Neural crest cell (in vitro differentiated cells): ENCODE data around the gene ZNF280A. TPM values are rescaled to one million over a fixed set of nuclear protein-coding genes. Genes with fewer than 3 reads are reported as not detected.

Experiments used
- DNase-seq: peaks from one replicate; pipeline ENCODE4 v3.0.0; 2021; ENCODE audit warnings: low read depth, mixed read lengths, low spot score
- H3K27ac Mint-ChIP-seq: one replicate; pipeline ENCODE4 v1.8.0; 2021; ENCODE audit warnings: mild to moderate bottlenecking, mixed read lengths; ENCODE audit not compliant: unreplicated experiment
- H3K27me3 Mint-ChIP-seq: 2 replicates; pipeline ENCODE4 v1.8.0; 2021; ENCODE audit warnings: low read depth, mild to moderate bottlenecking, mixed read lengths
- H3K36me3 Mint-ChIP-seq: 2 replicates; pipeline ENCODE4 v1.8.0; 2021; ENCODE audit warnings: low read depth, mild to moderate bottlenecking, mixed read lengths
- H3K4me1 Mint-ChIP-seq: 2 replicates; pipeline ENCODE4 v1.8.0; 2021; ENCODE audit warnings: mixed read lengths
- H3K4me3 Mint-ChIP-seq: one replicate; pipeline ENCODE4 v1.8.0; 2021; ENCODE audit warnings: mild to moderate bottlenecking, mixed read lengths
- H3K9me3 Mint-ChIP-seq: 2 replicates; pipeline ENCODE4 v1.8.0; 2021; ENCODE audit warnings: mixed read lengths
- total RNA-seq: library from RNA; stranded (reverse); gene quantifications from 2 replicates; pipeline ENCODE4 v1.2.1, GENCODE V29; 2021
- TF ChIP-seq, protein P1 (sequence below): fragments of 200-600 bp; sonication (generic); conservative IDR thresholded peaks from 2 replicates; pipeline ENCODE4 v1.5.0; 2021; ENCODE audit warnings: antibody characterized with exemption, mild to moderate bottlenecking

ZNF280A gene
- total RNA-seq, 1 donor from 2014 or later = not detected

DNA sequence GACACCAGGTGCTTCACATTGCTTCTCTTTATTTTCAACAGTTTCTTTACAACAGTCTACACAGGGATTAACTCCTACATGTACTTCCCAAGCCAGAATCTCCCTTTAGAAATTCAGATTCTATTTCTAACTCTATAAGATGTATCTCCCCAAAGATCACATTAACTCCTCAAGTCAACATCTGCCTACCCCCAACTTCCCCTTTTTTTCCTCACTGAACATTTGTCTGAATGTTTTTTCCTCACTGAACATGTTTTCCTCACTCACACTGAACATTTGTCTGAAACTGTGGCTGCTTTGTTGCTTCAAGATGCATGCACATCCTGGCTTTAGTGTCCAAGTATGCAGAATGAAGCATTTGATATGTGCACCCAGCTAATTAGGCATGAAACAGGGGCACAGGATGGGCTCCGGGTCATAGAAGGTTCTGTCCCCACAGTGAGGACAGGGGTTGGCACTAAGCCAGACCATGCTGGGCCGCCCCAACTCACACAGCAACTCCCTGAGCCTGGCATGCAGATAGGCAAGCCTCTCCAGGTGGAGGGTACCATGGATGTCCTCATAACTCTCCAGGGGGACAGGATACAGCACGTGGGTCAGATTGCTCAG is 27.7 kb upstream of the ZNF280A start:
- H3K4me1 Mint-ChIP-seq = peaks cover 7% of the 10 kb centered on the region
- no peak overlapping the region for H3K27ac Mint-ChIP-seq
- H3K9me3 Mint-ChIP-seq = no peaks in the 10 kb centered on the region
- H3K4me3 Mint-ChIP-seq = no peak overlapping the region
- H3K27me3 Mint-ChIP-seq = peaks cover 48% of the 10 kb centered on the region
- DNase-seq = no peak
- no peaks in the 10 kb centered on the region for H3K36me3 Mint-ChIP-seq
- TF ChIP-seq, protein P1, sequence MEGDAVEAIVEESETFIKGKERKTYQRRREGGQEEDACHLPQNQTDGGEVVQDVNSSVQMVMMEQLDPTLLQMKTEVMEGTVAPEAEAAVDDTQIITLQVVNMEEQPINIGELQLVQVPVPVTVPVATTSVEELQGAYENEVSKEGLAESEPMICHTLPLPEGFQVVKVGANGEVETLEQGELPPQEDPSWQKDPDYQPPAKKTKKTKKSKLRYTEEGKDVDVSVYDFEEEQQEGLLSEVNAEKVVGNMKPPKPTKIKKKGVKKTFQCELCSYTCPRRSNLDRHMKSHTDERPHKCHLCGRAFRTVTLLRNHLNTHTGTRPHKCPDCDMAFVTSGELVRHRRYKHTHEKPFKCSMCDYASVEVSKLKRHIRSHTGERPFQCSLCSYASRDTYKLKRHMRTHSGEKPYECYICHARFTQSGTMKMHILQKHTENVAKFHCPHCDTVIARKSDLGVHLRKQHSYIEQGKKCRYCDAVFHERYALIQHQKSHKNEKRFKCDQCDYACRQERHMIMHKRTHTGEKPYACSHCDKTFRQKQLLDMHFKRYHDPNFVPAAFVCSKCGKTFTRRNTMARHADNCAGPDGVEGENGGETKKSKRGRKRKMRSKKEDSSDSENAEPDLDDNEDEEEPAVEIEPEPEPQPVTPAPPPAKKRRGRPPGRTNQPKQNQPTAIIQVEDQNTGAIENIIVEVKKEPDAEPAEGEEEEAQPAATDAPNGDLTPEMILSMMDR = no peak

DNA sequence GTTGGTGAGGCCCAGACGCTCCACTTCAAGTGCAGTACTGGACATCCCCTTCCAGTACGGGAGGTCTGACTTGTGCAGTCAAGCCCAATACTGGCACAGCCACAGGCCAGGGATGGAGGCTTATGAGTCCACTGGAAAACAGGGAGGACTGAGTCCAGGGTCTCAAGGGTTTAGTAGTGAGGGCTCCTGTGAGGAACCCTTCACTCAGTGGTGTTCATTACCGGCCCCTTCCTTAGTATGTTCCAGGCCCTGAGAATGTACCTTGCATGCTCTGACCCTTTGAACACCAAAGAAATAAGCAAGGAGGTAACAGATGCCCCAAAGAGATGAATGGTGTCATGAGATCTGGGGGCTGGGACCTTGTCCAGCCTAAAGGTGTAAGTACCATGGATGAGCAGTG is 27.2 kb upstream of the ZNF280A start:
- Mint-ChIP-seq H3K4me1 (peaks cover 4% of the 10 kb centered on the region), H3K27ac (no peak overlapping the region), H3K27me3 (peaks cover 49% of the 10 kb centered on the region), H3K4me3 (no peak overlapping the region), H3K9me3 (no peaks in the 10 kb centered on the region), H3K36me3 (no peaks in the 10 kb centered on the region)
- TF ChIP-seq, protein P1 = no peak
- no peak for DNase-seq

DNA sequence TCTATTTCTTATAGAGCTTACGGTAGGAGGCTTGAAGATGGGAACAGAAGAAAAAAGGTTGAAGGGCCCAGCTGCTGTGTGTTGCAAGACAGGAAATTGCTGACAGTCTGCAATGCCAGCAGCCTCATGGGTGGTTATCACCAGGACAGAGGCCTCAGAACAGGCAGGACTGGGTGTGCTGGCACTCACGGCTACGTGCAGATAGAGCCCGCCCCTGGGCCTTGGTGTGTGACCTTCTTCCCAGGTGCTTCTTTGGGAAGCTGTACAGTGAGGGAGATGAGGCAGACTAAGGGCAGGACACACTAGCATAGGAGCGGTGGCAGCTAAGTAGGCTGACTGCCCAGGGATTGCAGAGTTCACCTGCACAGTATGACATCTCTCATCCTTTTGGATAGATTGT is 26.4 kb upstream of the ZNF280A start:
- Mint-ChIP-seq H3K4me3 (no peak overlapping the region), H3K9me3 (no peaks in the 10 kb centered on the region), H3K27ac (no peak overlapping the region), H3K27me3 (peaks cover 52% of the 10 kb centered on the region), H3K4me1 (peaks cover 3% of the 10 kb centered on the region), H3K36me3 (no peaks in the 10 kb centered on the region)
- DNase-seq = no peak
- TF ChIP-seq, protein P1 = no peak

DNA sequence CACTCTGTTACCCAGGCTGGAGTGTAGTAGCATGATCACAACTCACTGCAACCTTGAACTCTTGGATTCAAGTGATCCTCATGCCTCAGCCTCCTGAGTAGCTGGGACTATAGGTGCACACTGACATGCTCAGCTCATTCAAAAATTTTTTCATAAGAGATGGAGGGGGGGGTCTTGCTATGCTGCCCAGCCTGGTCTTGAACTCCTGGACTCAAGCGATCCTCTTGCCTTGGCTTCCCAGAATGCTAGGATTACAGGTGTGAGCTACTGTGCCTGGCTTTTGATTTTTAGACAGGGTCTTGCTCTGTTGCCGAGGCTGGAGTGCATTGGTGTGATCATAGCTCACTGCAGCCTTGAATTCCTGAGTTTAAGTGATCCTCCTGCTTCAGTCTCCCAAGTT is 25.0 kb upstream of the ZNF280A start:
- Mint-ChIP-seq H3K27ac (no peak overlapping the region), H3K4me3 (no peak overlapping the region), H3K9me3 (no peaks in the 10 kb centered on the region), H3K4me1 (no peaks in the 10 kb centered on the region), H3K36me3 (no peaks in the 10 kb centered on the region), H3K27me3 (peaks cover 54% of the 10 kb centered on the region)
- DNase-seq = no peak
- TF ChIP-seq, protein P1 = no peak

DNA sequence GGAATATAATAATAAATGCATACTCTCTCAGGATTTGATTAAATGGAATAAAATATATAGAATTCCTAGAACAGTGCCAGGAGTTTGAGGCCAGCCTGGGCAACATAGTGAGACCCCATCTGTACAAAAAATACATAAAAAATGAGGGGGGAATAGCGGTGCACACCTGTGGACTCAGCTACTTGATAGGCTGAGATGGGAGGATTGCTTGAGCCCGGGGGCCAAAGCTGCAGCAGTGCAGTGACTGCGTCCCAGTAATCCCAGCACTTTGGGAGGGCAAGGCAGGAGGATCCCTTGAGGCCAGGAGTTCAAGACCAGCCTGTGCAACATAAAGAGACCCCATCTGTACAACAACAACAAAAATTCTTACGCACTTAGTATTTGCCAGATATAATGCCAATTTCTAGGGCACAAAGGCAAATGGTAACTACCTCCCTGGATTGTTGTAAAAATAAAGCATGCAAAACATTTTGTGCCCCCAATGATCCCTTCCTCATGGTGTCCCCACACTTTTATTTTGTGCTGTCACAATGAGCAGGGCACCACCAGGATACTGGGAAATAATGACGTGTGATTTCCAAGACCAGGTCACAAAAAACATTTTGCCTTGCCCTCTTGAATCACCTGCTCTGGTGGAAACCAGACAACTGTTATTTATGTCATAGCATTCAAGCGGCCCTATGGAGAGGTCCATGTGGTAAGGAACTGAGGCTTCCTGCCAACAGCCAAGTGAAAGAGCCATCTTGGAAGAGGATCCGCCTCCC is 18.3 kb upstream of the ZNF280A start:
- H3K4me1 Mint-ChIP-seq = no peaks in the 10 kb centered on the region
- H3K9me3 Mint-ChIP-seq = no peaks in the 10 kb centered on the region
- H3K36me3 Mint-ChIP-seq = no peaks in the 10 kb centered on the region
- no peak overlapping the region for H3K4me3 Mint-ChIP-seq
- peaks cover 64% of the 10 kb centered on the region for H3K27me3 Mint-ChIP-seq
- TF ChIP-seq, protein P1 = no peak
- DNase-seq = no peak
- H3K27ac Mint-ChIP-seq = no peak overlapping the region
